Neuronal stem cell (in vitro differentiated cells): ENCODE results near the gene CYP11A1.

Experiments used
- DNase-seq: peaks from one replicate; pipeline ENCODE4 v3.0.0-alpha.2; 2013; ENCODE audit warnings: low spot score
- H2AFZ ChIP-seq: one replicate; pipeline ENCODE4 v1.6.1; 2013; ENCODE audit warnings: mild to moderate bottlenecking, low read length, inconsistent platforms
- H2AK5ac ChIP-seq: 2 replicates; pipeline ENCODE4 v1.6.1; 2013; ENCODE audit warnings: low read depth, mild to moderate bottlenecking, inconsistent platforms, low read length, moderate library complexity, mixed read lengths
- H2BK120ac ChIP-seq: 2 replicates; pipeline ENCODE4 v1.6.1; 2013; ENCODE audit warnings: low read depth, mild to moderate bottlenecking, inconsistent platforms, low read length, moderate library complexity, mixed read lengths
- H2BK12ac ChIP-seq: one replicate; pipeline ENCODE4 v1.6.1; 2013; ENCODE audit warnings: low read length, inconsistent platforms
- H2BK15ac ChIP-seq: 2 replicates; pipeline ENCODE4 v1.6.1; 2013; ENCODE audit warnings: mild to moderate bottlenecking, low read length, inconsistent platforms, mixed read lengths
- H2BK5ac ChIP-seq: one replicate; pipeline ENCODE4 v1.6.1; 2013; ENCODE audit warnings: inconsistent platforms, mild to moderate bottlenecking, low read length, moderate library complexity
- H3K14ac ChIP-seq: one replicate; pipeline ENCODE4 v1.6.1; 2013; ENCODE audit warnings: low read length, inconsistent platforms
- H3K18ac ChIP-seq: 2 replicates; pipeline ENCODE4 v1.6.1; 2013; ENCODE audit warnings: low read length, inconsistent platforms
- H3K23ac ChIP-seq: 2 replicates; pipeline ENCODE4 v1.6.1; 2013; ENCODE audit warnings: low read depth, mild to moderate bottlenecking, mixed read lengths, low read length, inconsistent platforms; ENCODE audit not compliant: poor library complexity
- H3K27ac ChIP-seq: replicated peaks from 3 replicates; pipeline ENCODE4 v1.5.1; 2013; ENCODE audit warnings: low read length, inconsistent platforms
- H3K27me3 ChIP-seq, 3 experiments: 2 replicates each; pipeline ENCODE4 v1.6.1; 2013; ENCODE audit warnings: low read length in 3 of 3, mild to moderate bottlenecking in 2 of 3, inconsistent platforms in 1 of 3, low read depth in 1 of 3, mixed read lengths in 1 of 3, moderate library complexity in 1 of 3; ENCODE audit not compliant: control insufficient read depth in 3 of 3, insufficient read depth in 3 of 3
- H3K36me3 ChIP-seq, 2 donors: replicated peaks in 1 of 2; 2 replicates each; pipeline ENCODE4 v1.6.1; 2013; ENCODE audit warnings: low read length in 2 of 2; ENCODE audit not compliant: control insufficient read depth in 2 of 2, insufficient read depth in 2 of 2
- H3K4ac ChIP-seq: 2 replicates; pipeline ENCODE4 v1.6.1; 2013; ENCODE audit warnings: inconsistent platforms, mild to moderate bottlenecking, low read length, moderate library complexity
- H3K4me1 ChIP-seq, 2 donors: 1 replicate in 1 of 2; 2 replicates in 1 of 2; pipeline ENCODE4 v1.6.1; 2013; ENCODE audit warnings: low read length in 2 of 2, low read depth in 1 of 2; ENCODE audit not compliant: control insufficient read depth in 2 of 2, insufficient read depth in 1 of 2
- H3K4me2 ChIP-seq: one replicate; pipeline ENCODE4 v1.6.1; 2013; ENCODE audit warnings: mild to moderate bottlenecking, low read length, inconsistent platforms; ENCODE audit not compliant: insufficient read depth, poor library complexity, severe bottlenecking
- H3K4me3 ChIP-seq, 2 donors: 2 replicates each; pipeline ENCODE4 v1.5.1; 2013; ENCODE audit warnings: low read length in 2 of 2, mild to moderate bottlenecking in 2 of 2, inconsistent platforms in 1 of 2, moderate library complexity in 1 of 2
- H3K79me1 ChIP-seq: one replicate; pipeline ENCODE4 v1.6.1; 2013; ENCODE audit warnings: low read depth, mild to moderate bottlenecking, inconsistent platforms, low read length, moderate library complexity
- H3K9ac ChIP-seq: one replicate; pipeline ENCODE4 v1.6.1; 2013; ENCODE audit warnings: mild to moderate bottlenecking, low read depth, low read length, inconsistent platforms; ENCODE audit not compliant: poor library complexity
- H3K9me3 ChIP-seq, 2 donors: replicated peaks in 1 of 2; 2 replicates each; pipeline versions ENCODE3 to v1.6.1; 2013; ENCODE audit warnings: low read length in 2 of 2, mild to moderate bottlenecking in 2 of 2, inconsistent platforms in 1 of 2, low read depth in 1 of 2, mixed read lengths in 1 of 2, moderate library complexity in 1 of 2; ENCODE audit not compliant: control insufficient read depth in 2 of 2, insufficient read depth in 1 of 2
- H4K8ac ChIP-seq: one replicate; pipeline ENCODE4 v1.6.1; 2013; ENCODE audit warnings: low read depth, mild to moderate bottlenecking, inconsistent platforms, low read length, moderate library complexity
- H4K91ac ChIP-seq: one replicate; pipeline ENCODE4 v1.6.1; 2013; ENCODE audit warnings: low read length, low read depth, mild to moderate bottlenecking, inconsistent platforms; ENCODE audit not compliant: poor library complexity
- whole genome bisulfite sequencing, 2 donors: extraction: QIAGEN DNeasy Blood & Tissue Kit; methylation state at CpG; one replicate each; pipeline ENCODE4 v1.1.7; 2013; ENCODE audit warnings: missing lambda C conversion rate in 2 of 2, mixed read lengths in 1 of 2; ENCODE audit not compliant: insufficient read length in 2 of 2, insufficient replicate concordance in 1 of 2; ENCODE audit errors: extremely low coverage in 2 of 2; 5-methylcytosine and 5-hydroxymethylcytosine counted together

The CYP11A1 gene

DNA sequence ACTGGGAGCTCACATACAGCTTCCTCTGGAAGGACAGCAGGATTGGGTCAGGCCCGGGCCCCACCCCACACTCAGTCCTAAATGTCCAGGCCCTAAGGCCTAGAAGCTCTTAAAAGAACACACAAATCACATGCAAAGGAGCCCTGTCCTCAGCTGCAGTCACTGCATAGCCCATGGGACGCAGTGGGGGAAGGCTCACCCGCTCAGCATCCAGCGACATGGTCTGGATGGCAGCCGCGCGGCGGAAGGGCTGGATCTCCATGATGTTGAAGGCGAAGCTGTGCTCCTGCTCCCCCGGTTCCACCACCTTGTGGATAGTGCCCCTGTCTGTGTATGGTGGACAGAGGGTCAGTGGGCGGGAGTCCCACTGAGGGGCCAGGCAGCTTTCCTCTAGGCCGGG lies 44.2 kb upstream of the CYP11A1 start:
- Histone ChIP-seq H3K4me1 (peaks cover 13 to 15% of the 10 kb centered on the region in 2 donors), H3K23ac (no peak overlapping the region), H2BK5ac (no peak overlapping the region), H3K18ac (peak overlapping the region; percentile 44), H2BK15ac (no peak overlapping the region), H4K91ac (no peak overlapping the region), H2AK5ac (peak overlapping the region; percentile 13), H3K4me2 (no peak overlapping the region), H2BK120ac (no peak overlapping the region), H3K9me3 (no peaks in the 10 kb centered on the region), H3K27me3 (no peaks in the 10 kb centered on the region), H3K14ac (peak overlapping the region; percentile 6), H2BK12ac (no peak overlapping the region), H3K27ac (no peak overlapping the region), H3K4me3 (peak overlapping the region in 1 of 2 donors; percentile 5), H2AFZ (no peak overlapping the region), H3K36me3 (peaks cover 13 to 19% of the 10 kb centered on the region in 2 donors), H3K79me1 (no peaks in the 10 kb centered on the region), H3K9ac (peak overlapping the region; percentile 30), H4K8ac (no peak overlapping the region), H3K4ac (no peak overlapping the region)
- DNase-seq: no peak
- no CpG with 5 or more reads among the region's 12 CpGs for WGBS, 2 donors

DNA sequence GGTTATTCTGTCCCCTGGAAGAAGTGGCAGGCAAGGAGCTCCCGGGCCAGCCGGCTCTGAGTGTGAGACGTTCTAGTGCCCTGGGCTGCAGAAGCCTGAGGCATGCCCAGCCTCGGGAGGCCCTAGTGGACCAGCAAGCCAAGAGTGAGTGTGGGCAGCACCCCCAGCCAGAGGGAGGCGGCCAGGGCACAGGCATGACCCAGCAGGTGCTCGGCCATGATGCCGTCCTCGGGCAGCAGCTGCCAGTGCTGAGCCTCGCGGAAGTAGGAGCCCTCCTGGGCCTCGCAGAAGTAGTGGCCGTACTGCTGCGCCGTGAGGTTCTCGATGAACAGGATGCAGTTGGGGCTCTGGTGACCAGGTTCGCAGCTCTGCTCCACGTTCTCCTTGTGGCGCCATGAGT lies 43.1 kb upstream of the CYP11A1 start:
- no CpG with 5 or more reads among the region's 18 CpGs for WGBS, 2 donors
- Histone ChIP-seq H3K23ac (peak overlapping the region; percentile 56), H3K14ac (no peak overlapping the region), H3K27me3 (no peaks in the 10 kb centered on the region), H2BK12ac (no peak overlapping the region), H2BK5ac (no peak overlapping the region), H3K9ac (no peak overlapping the region), H3K9me3 (no peaks in the 10 kb centered on the region), H4K91ac (no peak overlapping the region), H3K4me2 (no peak overlapping the region), H3K79me1 (no peaks in the 10 kb centered on the region), H2BK120ac (no peak overlapping the region), H3K18ac (no peak overlapping the region), H3K4me3 (no peak overlapping the region), H2AK5ac (no peak overlapping the region), H3K4ac (no peak overlapping the region), H3K27ac (no peak overlapping the region), H3K36me3 (peaks cover 3 to 9% of the 10 kb centered on the region in 2 donors), H4K8ac (no peak overlapping the region), H3K4me1 (peaks cover 15 to 17% of the 10 kb centered on the region in 2 donors), H2AFZ (no peak overlapping the region), H2BK15ac (no peak overlapping the region)
- DNase-seq: no peak

DNA sequence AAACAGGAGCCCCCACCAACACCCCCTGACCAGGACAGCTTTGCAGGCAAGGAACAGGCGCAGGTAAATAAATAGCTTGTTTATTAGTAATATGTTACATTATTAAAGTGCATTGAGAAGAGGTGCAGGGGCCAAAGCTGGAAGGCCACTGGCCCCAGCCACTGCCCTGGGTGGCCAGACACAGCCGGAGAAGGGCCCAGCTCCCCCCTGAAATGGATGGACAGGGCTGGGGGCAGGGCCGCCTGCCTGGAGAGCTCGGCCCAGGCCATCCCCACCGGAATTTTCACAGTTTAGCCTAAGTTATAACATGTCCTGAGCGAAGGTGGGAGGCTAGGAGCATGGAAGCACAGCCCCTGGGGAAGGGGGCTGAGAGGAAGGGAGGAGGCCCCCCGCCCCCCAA lies 41.8 kb upstream of the CYP11A1 start:
- no peak overlapping the region for H3K27ac ChIP-seq
- no CpG with 5 or more reads among the region's 7 CpGs for WGBS, 2 donors

DNA sequence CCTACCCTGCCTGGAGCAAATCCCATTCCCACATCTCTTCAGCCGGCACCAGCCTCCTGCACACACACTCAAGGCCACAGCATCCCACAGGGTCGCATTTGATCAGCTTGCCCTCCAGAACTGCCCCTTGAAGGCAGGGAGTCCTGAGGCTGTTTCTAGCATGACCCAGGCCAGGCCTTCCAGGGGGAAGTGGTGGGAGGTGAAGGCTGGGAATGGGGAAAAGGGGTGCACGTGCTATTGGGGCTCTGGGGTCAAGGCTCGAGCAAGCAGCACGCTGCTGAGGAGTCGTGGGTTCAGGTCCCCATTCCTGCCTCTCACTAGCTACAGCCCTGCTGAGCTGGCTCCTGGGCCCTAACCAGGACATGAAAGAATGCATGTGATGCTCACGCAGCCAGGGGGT lies 41.4 kb upstream of the CYP11A1 start:
- Histone ChIP-seq H3K9ac (peak overlapping the region; percentile 50), H2BK5ac (no peak overlapping the region), H3K4me1 (peaks cover 16 to 17% of the 10 kb centered on the region in 2 donors), H4K91ac (no peak overlapping the region), H3K4me2 (no peak overlapping the region), H3K27me3 (no peaks in the 10 kb centered on the region), H2BK15ac (no peak overlapping the region), H3K36me3 (peaks cover 0 to 4% of the 10 kb centered on the region in 2 donors), H3K14ac (peak overlapping the region; percentile 15), H2BK12ac (peak overlapping the region; percentile 44), H2AFZ (no peak overlapping the region), H3K27ac (no peak overlapping the region), H2BK120ac (no peak overlapping the region), H3K4ac (no peak overlapping the region), H2AK5ac (no peak overlapping the region), H3K4me3 (no peak overlapping the region), H3K79me1 (no peaks in the 10 kb centered on the region), H3K18ac (peak overlapping the region; percentile 50), H3K23ac (no peak overlapping the region), H4K8ac (no peak overlapping the region), H3K9me3 (no peaks in the 10 kb centered on the region)
- no peak for DNase-seq
- WGBS, 2 donors: no CpG with 5 or more reads among the region's 7 CpGs

More for the DNA sequence above, 41.8 kb upstream of the CYP11A1 start:
- no peak overlapping the region for H3K4ac ChIP-seq
- no peak overlapping the region for H3K18ac ChIP-seq
- no peak overlapping the region for H2AFZ ChIP-seq
- no peaks in the 10 kb centered on the region for H3K27me3 ChIP-seq
- H2BK12ac ChIP-seq: no peak overlapping the region
- no peak overlapping the region for H3K14ac ChIP-seq
- H3K9ac ChIP-seq: no peak overlapping the region
- H3K36me3 ChIP-seq: peaks cover 0 to 4% of the 10 kb centered on the region in 2 donors
- no peak overlapping the region for H2BK5ac ChIP-seq
- H2AK5ac ChIP-seq: no peak overlapping the region
- no peak overlapping the region for H2BK15ac ChIP-seq
- no peak for DNase-seq
- no peak overlapping the region for H3K23ac ChIP-seq
- H3K79me1 ChIP-seq: no peaks in the 10 kb centered on the region
- no peak overlapping the region for H2BK120ac ChIP-seq
- no peak overlapping the region for H4K91ac ChIP-seq
- H3K4me2 ChIP-seq: no peak overlapping the region
- H4K8ac ChIP-seq: no peak overlapping the region
- H3K4me3 ChIP-seq: no peak overlapping the region
- H3K9me3 ChIP-seq: no peaks in the 10 kb centered on the region
- H3K4me1 ChIP-seq: peaks cover 15 to 17% of the 10 kb centered on the region in 2 donors
